ENCODE measurements around the gene SLC44A5.
"Not testable (repeated sequence)": the region's sequence is repeated elsewhere in the genome, so short reads cannot be mapped to it uniquely, and the experiment has no call there.

Gene SLC44A5

GRCh38 chr1:75203415-75204277 lies 407.3 kb downstream of the SLC44A5 start:
- H3K4me3 ChIP-seq (ENCODE audit: low read depth, low read length): no peak overlapping the region

GRCh38 chr1:75202751-75203150 lies 408.2 kb downstream of the SLC44A5 start:
- H3K4me3 ChIP-seq (ENCODE audit: low read depth, low read length): no peak overlapping the region

- H3K4me3 ChIP-seq (ENCODE audit: low read depth, low read length): no peak overlapping the region
These were observed 412.2 kb downstream of the SLC44A5 start for GRCh38 chr1:75198761-75199160.

- H3K4me3 ChIP-seq (ENCODE audit: low read depth, low read length): no peak overlapping the region
These were observed 412.8 kb downstream of the SLC44A5 start for GRCh38 chr1:75198163-75198562.

- H3K4me3 ChIP-seq (ENCODE audit: low read depth, low read length): no peak overlapping the region
These were observed 422.0 kb downstream of the SLC44A5 start for GRCh38 chr1:75188892-75189291.

- H3K4me3 ChIP-seq (ENCODE audit: low read depth, low read length): not testable (repeated sequence)
These were observed 429.5 kb downstream of the SLC44A5 start for GRCh38 chr1:75181214-75181955.

- H3K4me3 ChIP-seq (ENCODE audit: low read depth, low read length): no peak overlapping the region
These were observed 436.7 kb downstream of the SLC44A5 start for GRCh38 chr1:75174031-75174760.

- H3K4me3 ChIP-seq (ENCODE audit: low read depth, low read length): no peak overlapping the region
These were observed 438.4 kb downstream of the SLC44A5 start for GRCh38 chr1:75172556-75172955.

GRCh38 chr1:75171876-75172275 lies 439.0 kb downstream of the SLC44A5 start:
- H3K4me3 ChIP-seq (ENCODE audit: low read depth, low read length): no peak overlapping the region

- no peak overlapping the region for H3K4me3 ChIP-seq (ENCODE audit: low read depth, low read length)
These were observed 439.9 kb downstream of the SLC44A5 start for GRCh38 chr1:75170981-75171380.

GRCh38 chr1:75170011-75170410 lies 440.9 kb downstream of the SLC44A5 start:
- H3K4me3 ChIP-seq (ENCODE audit: low read depth, low read length): no peak overlapping the region

- H3K4me3 ChIP-seq (ENCODE audit: low read depth, low read length): no peak overlapping the region
These were observed 444.1 kb downstream of the SLC44A5 start for GRCh38 chr1:75166821-75167220.

- no peak overlapping the region for H3K4me3 ChIP-seq (ENCODE audit: low read depth, low read length)
These were observed 445.6 kb downstream of the SLC44A5 start for GRCh38 chr1:75165264-75165663.

- no peak overlapping the region for H3K4me3 ChIP-seq (ENCODE audit: low read depth, low read length)
These were observed 451.8 kb downstream of the SLC44A5 start for GRCh38 chr1:75159154-75159553.
